Measurements from ENCODE around the gene TSC22D1.

DNA sequence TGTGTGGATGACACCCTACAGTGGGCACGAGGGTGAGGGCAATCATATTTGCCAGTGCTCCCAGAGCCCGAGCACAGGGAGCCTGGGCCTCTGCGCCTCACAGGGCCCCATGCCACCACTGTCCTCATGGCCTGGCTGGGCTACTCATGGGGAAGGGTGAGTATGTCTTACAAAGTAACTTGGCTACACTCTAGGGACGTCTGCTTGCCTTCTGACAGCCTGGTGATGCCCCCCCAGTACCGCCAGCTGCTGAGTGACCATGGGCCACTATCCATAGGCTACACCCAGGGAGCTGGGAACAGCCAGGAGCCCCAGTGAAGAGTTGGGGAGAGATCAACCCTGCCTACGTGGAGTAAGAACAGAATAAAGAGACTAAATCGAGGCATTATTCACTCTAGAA is 123.7 kb downstream of the TSC22D1 start:
- TF ChIP-seq, protein P1, sequence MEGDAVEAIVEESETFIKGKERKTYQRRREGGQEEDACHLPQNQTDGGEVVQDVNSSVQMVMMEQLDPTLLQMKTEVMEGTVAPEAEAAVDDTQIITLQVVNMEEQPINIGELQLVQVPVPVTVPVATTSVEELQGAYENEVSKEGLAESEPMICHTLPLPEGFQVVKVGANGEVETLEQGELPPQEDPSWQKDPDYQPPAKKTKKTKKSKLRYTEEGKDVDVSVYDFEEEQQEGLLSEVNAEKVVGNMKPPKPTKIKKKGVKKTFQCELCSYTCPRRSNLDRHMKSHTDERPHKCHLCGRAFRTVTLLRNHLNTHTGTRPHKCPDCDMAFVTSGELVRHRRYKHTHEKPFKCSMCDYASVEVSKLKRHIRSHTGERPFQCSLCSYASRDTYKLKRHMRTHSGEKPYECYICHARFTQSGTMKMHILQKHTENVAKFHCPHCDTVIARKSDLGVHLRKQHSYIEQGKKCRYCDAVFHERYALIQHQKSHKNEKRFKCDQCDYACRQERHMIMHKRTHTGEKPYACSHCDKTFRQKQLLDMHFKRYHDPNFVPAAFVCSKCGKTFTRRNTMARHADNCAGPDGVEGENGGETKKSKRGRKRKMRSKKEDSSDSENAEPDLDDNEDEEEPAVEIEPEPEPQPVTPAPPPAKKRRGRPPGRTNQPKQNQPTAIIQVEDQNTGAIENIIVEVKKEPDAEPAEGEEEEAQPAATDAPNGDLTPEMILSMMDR (IDR thresholded peaks at IDR 0.05; ENCODE audit: insufficient read depth, low read length, poor library complexity, severe bottlenecking), result no peak
- no peak for TF ChIP-seq EZH2phosphoT487 (conservative IDR thresholded peaks at IDR 0.05; ENCODE audit: low read length)

Data from SU-DHL-6 (cell line).